ENCODE data around the gene ZNF862. TPM values are rescaled to one million over a fixed set of nuclear protein-coding genes. Genes with fewer than 3 reads are reported as not detected.

The ZNF862 gene
- total RNA-seq, 1 donor from 2014 or later: 1.7 TPM

DNA sequence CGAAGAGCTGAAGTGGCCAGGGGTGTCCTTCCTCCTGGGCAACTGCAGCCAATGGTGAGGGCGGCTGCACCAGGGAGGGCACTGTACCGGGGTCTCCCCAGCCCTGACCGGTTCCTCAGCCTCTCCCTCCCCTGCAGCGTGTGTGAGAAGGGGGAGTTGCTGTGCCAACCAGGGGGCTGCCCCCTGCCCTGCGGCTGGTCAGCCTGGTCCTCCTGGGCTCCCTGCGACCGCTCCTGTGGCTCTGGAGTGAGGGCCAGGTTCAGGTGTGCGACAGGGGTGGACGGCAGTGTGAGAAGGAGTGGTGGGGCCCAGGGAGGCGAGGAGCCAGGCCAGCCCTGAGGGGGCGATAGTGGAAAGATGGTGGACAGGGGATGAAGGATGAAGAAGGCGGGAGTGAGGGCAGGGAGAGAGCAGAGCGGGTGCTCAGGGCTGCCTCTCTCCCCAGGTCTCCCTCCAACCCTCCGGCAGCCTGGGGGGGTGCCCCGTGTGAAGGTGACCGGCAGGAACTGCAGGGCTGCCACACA, 34.6 kb upstream of the ZNF862 start:
- no peaks in the 10 kb centered on the region for H3K36me3 ChIP-seq
- intact Hi-C loops (cut with DNase I): no loop called here
- H3K27ac ChIP-seq: no peak overlapping the region
- no peaks in the 10 kb centered on the region for H3K9me3 ChIP-seq
- no peaks in the 10 kb centered on the region for H3K4me1 ChIP-seq
- no peaks in the 10 kb centered on the region for H3K27me3 ChIP-seq
- no peak for TF ChIP-seq CTCF (IDR thresholded peaks at IDR 0.05)
- H3K4me3 ChIP-seq: no peak overlapping the region
- DNase-seq (ENCODE audit: low spot score in 2 of 2): no peak

GRCh38 chr7:149804106-149804505, 34.1 kb upstream of the ZNF862 start:
- H3K4me3 ChIP-seq: no peak overlapping the region
- H3K27me3 ChIP-seq: no peaks in the 10 kb centered on the region
- no peaks in the 10 kb centered on the region for H3K9me3 ChIP-seq
- intact Hi-C loops (cut with DNase I): no loop called here
- H3K36me3 ChIP-seq: no peaks in the 10 kb centered on the region
- no peak for TF ChIP-seq CTCF (IDR thresholded peaks at IDR 0.05)
- H3K27ac ChIP-seq: no peak overlapping the region
- no peak for DNase-seq (ENCODE audit: low spot score in 2 of 2)
- no peaks in the 10 kb centered on the region for H3K4me1 ChIP-seq

- no peak overlapping the region for H3K4me3 ChIP-seq
- no peaks in the 10 kb centered on the region for H3K4me1 ChIP-seq
- no peaks in the 10 kb centered on the region for H3K9me3 ChIP-seq
- intact Hi-C loops (cut with DNase I): no loop called here
- no peak for DNase-seq (ENCODE audit: low spot score in 2 of 2)
- no peaks in the 10 kb centered on the region for H3K27me3 ChIP-seq
- H3K27ac ChIP-seq: no peak overlapping the region
- no peaks in the 10 kb centered on the region for H3K36me3 ChIP-seq
- TF ChIP-seq CTCF (IDR thresholded peaks at IDR 0.05): no peak
Measured at GRCh38 chr7:149806726-149807125, 31.4 kb upstream of the ZNF862 start.

DNA sequence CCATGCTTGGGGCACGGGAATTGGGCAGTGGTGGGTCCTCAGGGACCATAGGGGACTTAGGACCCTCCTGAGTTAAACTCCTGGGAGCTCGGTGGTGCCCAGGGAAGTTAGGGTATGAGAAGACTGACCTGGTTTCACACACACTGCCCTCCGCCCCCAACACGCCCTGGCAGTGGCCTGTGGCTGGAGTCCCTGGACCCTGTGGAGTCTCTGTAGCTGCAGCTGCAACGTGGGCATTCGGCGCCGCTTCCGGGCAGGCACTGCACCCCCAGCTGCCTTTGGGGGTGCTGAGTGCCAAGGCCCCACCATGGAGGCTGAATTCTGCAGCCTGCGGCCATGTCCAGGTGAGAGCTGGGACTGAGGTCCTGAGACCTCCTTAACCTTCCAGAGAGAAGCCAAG, 29.9 kb upstream of the ZNF862 start:
- no peak overlapping the region for H3K4me3 ChIP-seq
- H3K36me3 ChIP-seq: no peaks in the 10 kb centered on the region
- TF ChIP-seq CTCF (IDR thresholded peaks at IDR 0.05): no peak
- no peaks in the 10 kb centered on the region for H3K9me3 ChIP-seq
- no peaks in the 10 kb centered on the region for H3K4me1 ChIP-seq
- no peak for DNase-seq (ENCODE audit: low spot score in 2 of 2)
- no peaks in the 10 kb centered on the region for H3K27me3 ChIP-seq
- H3K27ac ChIP-seq: no peak overlapping the region
- intact Hi-C loops (cut with DNase I): no loop called here

DNA sequence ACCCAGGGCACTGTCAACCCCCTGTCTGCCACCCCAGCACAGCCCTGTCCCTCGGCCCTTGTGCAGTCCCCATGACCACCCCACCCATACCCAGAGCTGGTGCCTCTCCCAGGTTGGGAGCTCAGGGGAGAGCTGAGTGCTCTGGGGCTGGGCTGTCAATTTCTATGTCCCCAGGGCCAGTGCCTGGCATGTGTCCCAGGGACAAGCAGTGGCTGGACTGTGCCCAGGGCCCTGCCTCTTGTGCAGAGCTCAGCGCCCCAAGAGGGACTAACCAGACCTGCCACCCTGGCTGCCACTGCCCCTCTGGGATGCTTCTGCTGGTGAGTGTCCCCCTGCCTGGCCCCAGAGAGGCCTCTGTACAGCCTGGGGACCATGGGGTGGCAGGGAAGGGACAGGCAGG, 29.0 kb upstream of the ZNF862 start:
- intact Hi-C loops (cut with DNase I): no loop called here
- DNase-seq (ENCODE audit: low spot score in 2 of 2): no peak
- Histone ChIP-seq H3K4me1 (no peaks in the 10 kb centered on the region), H3K27me3 (no peaks in the 10 kb centered on the region), H3K4me3 (no peak overlapping the region), H3K9me3 (no peaks in the 10 kb centered on the region), H3K36me3 (no peaks in the 10 kb centered on the region), H3K27ac (no peak overlapping the region)
- no peak for TF ChIP-seq CTCF (IDR thresholded peaks at IDR 0.05)

DNA sequence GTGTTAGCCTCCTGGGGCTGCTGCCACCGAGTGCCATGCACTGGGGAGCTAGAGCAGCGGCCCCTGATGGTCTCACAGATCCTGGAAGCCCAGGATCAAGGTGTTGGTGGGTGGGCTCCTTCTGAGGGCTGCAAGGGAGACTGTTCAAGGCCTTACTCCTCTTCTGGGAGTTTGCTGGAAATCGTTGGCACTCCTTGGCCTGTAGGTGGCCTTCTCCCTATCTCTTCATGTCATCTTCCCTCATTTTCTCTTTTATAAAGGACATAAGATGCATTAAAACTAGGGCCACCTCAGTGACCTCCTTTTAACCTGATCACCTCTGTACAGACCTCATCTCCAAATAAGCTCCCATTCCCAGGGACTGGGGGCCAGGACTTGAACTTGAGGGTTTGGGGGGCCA, 27.0 kb upstream of the ZNF862 start:
- intact Hi-C loops (cut with DNase I): no loop called here

More for the DNA sequence above, 27.0 kb upstream of the ZNF862 start:
- Histone ChIP-seq H3K4me3 (no peak overlapping the region), H3K36me3 (no peaks in the 10 kb centered on the region), H3K27ac (no peak overlapping the region), H3K27me3 (no peaks in the 10 kb centered on the region), H3K9me3 (no peaks in the 10 kb centered on the region), H3K4me1 (no peaks in the 10 kb centered on the region)
- no peak for TF ChIP-seq CTCF (IDR thresholded peaks at IDR 0.05)
- DNase-seq (ENCODE audit: low spot score in 2 of 2): no peak

Measured in ascending aorta (tissue), 2 donors.